ENCODE measurements around the gene FARSA. TPM values are rescaled to one million over a fixed set of nuclear protein-coding genes. Genes with fewer than 3 reads are reported as not detected.
A peak's percentile ranks its signal among the peaks of the same experiment; 100 is the strongest.

Gene FARSA
- polyA plus RNA-seq, 2 of the 4 experiments (the other 2 are of a cell fraction) = 18.1 to 58.7 TPM

DNA sequence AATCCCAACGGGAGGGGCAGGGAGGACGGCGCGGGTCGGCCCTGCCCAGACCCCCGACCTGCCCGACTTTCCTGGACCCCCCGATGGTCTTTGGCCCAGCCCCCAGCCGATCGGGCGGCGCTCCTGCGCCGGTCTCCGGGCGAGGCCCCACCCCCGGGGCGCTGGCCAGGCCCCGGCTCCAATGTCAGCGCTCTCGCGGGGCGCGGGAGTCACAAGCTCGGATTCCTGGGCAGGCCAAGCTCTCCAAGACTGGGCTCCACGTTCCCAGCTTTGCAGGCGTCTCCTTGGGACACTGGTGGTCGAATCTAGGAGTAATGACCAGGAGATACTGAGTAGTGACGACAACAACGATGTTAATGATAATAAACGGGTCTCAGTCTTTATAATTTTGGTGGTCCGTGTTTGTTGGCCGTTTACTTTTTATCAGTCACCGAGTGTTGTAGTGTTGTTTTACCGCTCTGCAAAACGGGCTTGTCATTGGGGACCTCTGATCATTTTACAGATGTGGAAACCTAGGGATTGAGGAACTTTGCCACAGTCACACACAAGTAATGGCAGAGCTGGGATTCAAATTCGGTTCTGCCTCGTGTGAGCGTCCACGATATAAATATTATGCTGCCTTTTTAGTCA lies 12.7 kb upstream of the FARSA start (continued):
- no peak for TF ChIP-seq RAD21 (conservative IDR thresholded peaks at IDR 0.05 in 1 of 2, IDR thresholded peaks at IDR 0.05 in 1 of 2)
- TF ChIP-seq, protein P1, sequence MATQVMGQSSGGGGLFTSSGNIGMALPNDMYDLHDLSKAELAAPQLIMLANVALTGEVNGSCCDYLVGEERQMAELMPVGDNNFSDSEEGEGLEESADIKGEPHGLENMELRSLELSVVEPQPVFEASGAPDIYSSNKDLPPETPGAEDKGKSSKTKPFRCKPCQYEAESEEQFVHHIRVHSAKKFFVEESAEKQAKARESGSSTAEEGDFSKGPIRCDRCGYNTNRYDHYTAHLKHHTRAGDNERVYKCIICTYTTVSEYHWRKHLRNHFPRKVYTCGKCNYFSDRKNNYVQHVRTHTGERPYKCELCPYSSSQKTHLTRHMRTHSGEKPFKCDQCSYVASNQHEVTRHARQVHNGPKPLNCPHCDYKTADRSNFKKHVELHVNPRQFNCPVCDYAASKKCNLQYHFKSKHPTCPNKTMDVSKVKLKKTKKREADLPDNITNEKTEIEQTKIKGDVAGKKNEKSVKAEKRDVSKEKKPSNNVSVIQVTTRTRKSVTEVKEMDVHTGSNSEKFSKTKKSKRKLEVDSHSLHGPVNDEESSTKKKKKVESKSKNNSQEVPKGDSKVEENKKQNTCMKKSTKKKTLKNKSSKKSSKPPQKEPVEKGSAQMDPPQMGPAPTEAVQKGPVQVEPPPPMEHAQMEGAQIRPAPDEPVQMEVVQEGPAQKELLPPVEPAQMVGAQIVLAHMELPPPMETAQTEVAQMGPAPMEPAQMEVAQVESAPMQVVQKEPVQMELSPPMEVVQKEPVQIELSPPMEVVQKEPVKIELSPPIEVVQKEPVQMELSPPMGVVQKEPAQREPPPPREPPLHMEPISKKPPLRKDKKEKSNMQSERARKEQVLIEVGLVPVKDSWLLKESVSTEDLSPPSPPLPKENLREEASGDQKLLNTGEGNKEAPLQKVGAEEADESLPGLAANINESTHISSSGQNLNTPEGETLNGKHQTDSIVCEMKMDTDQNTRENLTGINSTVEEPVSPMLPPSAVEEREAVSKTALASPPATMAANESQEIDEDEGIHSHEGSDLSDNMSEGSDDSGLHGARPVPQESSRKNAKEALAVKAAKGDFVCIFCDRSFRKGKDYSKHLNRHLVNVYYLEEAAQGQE (IDR thresholded peaks at IDR 0.05) = peak; percentile 77

DNA sequence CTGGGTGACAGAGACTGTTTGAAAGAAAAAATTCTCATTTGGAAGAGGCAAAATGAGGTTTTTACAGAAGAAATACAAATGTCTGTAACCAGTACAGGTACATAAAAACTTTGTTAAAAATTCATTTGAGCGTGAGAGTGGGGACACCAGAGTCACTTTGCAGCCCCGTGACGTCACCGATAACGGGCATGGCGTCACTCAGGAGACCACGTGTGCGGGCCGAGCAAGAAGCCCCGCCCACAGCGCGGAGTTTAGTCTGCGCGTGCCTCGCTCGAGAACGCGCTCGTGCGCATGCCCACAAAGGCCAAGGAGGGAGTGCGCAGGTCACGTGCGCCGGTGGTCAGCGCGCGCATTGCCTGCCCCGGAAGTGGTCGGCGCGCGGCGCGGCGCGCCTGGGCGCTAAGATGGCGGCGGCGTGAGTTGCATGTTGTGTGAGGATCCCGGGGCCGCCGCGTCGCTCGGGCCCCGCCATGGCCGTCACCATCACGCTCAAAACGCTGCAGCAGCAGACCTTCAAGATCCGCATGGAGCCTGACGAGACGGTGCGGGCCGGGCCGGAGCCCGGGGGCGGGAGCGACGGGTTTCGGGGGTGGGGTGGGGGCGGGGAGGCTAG lies 12.1 kb upstream of the FARSA start, which contains the start of gene RAD23A:
Gene RAD23A (plus strand): TSS at position 384 of the 613 bp plus-strand sequence. CDS start 87 bp downstream, at position 471.
- H3K27ac ChIP-seq = peak within 1 kb of the TSS; percentile 98 to 100
- peak within 1 kb of the TSS; percentile 97 for H3K4me2 ChIP-seq
- H3K9me3 ChIP-seq = no peaks in the 10 kb centered on the region
- H3K4me1 ChIP-seq = peaks cover 17% of the 10 kb centered on the region; the same call in 2 of the 3 replicates
- H3K4me3 ChIP-seq = peak within 1 kb of the TSS; percentile 95
- DNase-seq (ENCODE audit: low read depth in 1 of 2, low spot score in 1 of 2) (peak; percentile 68 to 98), FAIRE-seq (no peak), ATAC-seq (peak; percentile 84 to 89)
- POLR2A ChIA-PET = interaction anchor here (0.9 kb wide), 1 partner anchor 8 kb away, joined by 3 read pairs; the partner anchor contains the start of gene CALR
- CTCF ChIA-PET = interaction anchor here (2.7 kb wide), 1 partner anchor 20 kb away, joined by 10 read pairs; no protein-coding TSS in a partner anchor
- WGBS (ENCODE audit: missing lambda C conversion rate) = 0% methylated on average over 9 of the region's 62 CpGs
- no peak for TF ChIP-seq KDM1A (IDR thresholded peaks at IDR 0.05; ENCODE audit: low read depth)
- TF ChIP-seq RCOR1 (IDR thresholded peaks at IDR 0.05; ENCODE audit: low read depth, low read length) = no peak
- no peak for TF ChIP-seq HOXB5 (CRISPR knock-in tag; IDR thresholded peaks at IDR 0.05)
- TF ChIP-seq RNF2 (IDR thresholded peaks at IDR 0.05; ENCODE audit: borderline replicate concordance, low read depth) = no peak
- TF ChIP-seq BHLHE40 (IDR thresholded peaks at IDR 0.05; ENCODE audit: low read depth, low read length) = peak; percentile 93
- TF ChIP-seq TP53 (CRISPR knock-in tag; IDR thresholded peaks at IDR 0.05) = peak; percentile 41; the same call in 1 of the 2 replicates
- TF ChIP-seq TFCP2L1 (CRISPR knock-in tag; IDR thresholded peaks at IDR 0.05) = peak; percentile 95
- TF ChIP-seq RAD21 (conservative IDR thresholded peaks at IDR 0.05 in 1 of 2, IDR thresholded peaks at IDR 0.05 in 1 of 2) = no peak
- TF ChIP-seq FOSB (CRISPR knock-in tag; IDR thresholded peaks at IDR 0.05) = peak; percentile 88
- TF ChIP-seq FOSL2 (IDR thresholded peaks at IDR 0.05) = no peak
- peak; percentile 71 for TF ChIP-seq FOSL2 (CRISPR knock-in tag; IDR thresholded peaks at IDR 0.05)
- TF ChIP-seq HOXB13 (CRISPR knock-in tag; IDR thresholded peaks at IDR 0.05; ENCODE audit: low read depth) = no peak
- TF ChIP-seq NPAS2 (CRISPR knock-in tag; IDR thresholded peaks at IDR 0.05; ENCODE audit: borderline replicate concordance) = peak; percentile 31; the same call in 1 of the 2 replicates
- no peak for TF ChIP-seq FOXS1 (CRISPR knock-in tag; IDR thresholded peaks at IDR 0.05)
- TF ChIP-seq, protein P2, sequence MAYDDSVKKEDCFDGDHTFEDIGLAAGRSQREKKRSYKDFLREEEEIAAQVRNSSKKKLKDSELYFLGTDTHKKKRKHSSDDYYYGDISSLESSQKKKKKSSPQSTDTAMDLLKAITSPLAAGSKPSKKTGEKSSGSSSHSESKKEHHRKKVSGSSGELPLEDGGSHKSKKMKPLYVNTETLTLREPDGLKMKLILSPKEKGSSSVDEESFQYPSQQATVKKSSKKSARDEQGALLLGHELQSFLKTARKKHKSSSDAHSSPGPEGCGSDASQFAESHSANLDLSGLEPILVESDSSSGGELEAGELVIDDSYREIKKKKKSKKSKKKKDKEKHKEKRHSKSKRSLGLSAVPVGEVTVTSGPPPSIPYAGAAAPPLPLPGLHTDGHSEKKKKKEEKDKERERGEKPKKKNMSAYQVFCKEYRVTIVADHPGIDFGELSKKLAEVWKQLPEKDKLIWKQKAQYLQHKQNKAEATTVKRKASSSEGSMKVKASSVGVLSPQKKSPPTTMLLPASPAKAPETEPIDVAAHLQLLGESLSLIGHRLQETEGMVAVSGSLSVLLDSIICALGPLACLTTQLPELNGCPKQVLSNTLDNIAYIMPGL (CRISPR knock-in tag; IDR thresholded peaks at IDR 0.05; ENCODE audit: borderline replicate concordance) = no peak
- no peak for TF ChIP-seq CEBPB (IDR thresholded peaks at IDR 0.05)
- peak; percentile 69 to 91 for TF ChIP-seq JUN (IDR thresholded peaks at IDR 0.05)
- TF ChIP-seq MYC (IDR thresholded peaks at IDR 0.05; ENCODE audit: borderline replicate concordance, low read length) = peak; percentile 91
- TF ChIP-seq POLR2AphosphoS2 (conservative IDR thresholded peaks at IDR 0.05; ENCODE audit: low read length) = 0 out of 2 replicates have a peak, but pooled peaks have one; percentile 57
- TF ChIP-seq ESRRA (IDR thresholded peaks at IDR 0.05; ENCODE audit: borderline replicate concordance, low read length) = no peak
- TF ChIP-seq, protein P3, sequence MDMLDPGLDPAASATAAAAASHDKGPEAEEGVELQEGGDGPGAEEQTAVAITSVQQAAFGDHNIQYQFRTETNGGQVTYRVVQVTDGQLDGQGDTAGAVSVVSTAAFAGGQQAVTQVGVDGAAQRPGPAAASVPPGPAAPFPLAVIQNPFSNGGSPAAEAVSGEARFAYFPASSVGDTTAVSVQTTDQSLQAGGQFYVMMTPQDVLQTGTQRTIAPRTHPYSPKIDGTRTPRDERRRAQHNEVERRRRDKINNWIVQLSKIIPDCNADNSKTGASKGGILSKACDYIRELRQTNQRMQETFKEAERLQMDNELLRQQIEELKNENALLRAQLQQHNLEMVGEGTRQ (IDR thresholded peaks at IDR 0.05) = peak; percentile 98
- TF ChIP-seq CBX8 (IDR thresholded peaks at IDR 0.05) = no peak
- TF ChIP-seq RARB (CRISPR knock-in tag; IDR thresholded peaks at IDR 0.05) = 0 out of 2 replicates have a peak, but pooled peaks have one; percentile 13
- TF ChIP-seq, protein P4, sequence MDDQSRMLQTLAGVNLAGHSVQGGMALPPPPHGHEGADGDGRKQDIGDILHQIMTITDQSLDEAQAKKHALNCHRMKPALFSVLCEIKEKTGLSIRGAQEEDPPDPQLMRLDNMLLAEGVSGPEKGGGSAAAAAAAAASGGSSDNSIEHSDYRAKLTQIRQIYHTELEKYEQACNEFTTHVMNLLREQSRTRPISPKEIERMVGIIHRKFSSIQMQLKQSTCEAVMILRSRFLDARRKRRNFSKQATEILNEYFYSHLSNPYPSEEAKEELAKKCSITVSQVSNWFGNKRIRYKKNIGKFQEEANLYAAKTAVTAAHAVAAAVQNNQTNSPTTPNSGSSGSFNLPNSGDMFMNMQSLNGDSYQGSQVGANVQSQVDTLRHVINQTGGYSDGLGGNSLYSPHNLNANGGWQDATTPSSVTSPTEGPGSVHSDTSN (IDR thresholded peaks at IDR 0.05) = peak; percentile 85
- TF ChIP-seq EP300 (IDR thresholded peaks at IDR 0.05) = no peak
- TF ChIP-seq, protein P5, sequence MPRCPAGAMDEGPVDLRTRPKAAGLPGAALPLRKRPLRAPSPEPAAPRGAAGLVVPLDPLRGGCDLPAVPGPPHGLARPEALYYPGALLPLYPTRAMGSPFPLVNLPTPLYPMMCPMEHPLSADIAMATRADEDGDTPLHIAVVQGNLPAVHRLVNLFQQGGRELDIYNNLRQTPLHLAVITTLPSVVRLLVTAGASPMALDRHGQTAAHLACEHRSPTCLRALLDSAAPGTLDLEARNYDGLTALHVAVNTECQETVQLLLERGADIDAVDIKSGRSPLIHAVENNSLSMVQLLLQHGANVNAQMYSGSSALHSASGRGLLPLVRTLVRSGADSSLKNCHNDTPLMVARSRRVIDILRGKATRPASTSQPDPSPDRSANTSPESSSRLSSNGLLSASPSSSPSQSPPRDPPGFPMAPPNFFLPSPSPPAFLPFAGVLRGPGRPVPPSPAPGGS (IDR thresholded peaks at IDR 0.05) = 0 out of 3 replicates have a peak, but pooled peaks have one; percentile 36
- peak; percentile 60 for TF ChIP-seq POLR2A (IDR thresholded peaks at IDR 0.05; ENCODE audit: low read length)

Data from A549 (cell line).